ENCODE results near the gene SLC25A25.

DNA sequence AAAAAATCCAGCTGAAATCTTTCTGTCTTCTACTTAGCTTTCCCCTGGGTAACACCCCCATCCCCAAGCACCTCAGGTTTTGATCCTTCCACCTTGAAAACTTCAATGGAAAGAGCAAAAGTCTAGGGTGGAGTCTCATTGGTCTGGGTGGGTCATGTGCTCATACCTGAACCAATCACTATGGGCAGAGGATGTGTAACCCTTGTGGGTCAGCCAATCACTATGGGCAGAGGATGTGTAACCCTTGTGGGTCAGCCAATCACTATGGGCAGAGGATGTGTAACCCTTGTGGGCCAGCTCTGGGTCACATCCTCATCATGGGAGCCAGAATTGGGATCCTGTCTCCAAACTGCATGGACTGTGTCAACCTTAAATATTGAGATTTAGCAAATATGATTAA is 19.4 kb upstream of the SLC25A25 start:
- TF ChIP-seq POLR2AphosphoS5 (IDR thresholded peaks at IDR 0.05; ENCODE audit: low read depth, low read length): no peak
- no peak for TF ChIP-seq POLR2A (IDR thresholded peaks at IDR 0.05; ENCODE audit: low read depth, low read length)

Measured in GM12891 (cell line).